Testis (tissue), 3 donors: ENCODE measurements around the gene UNK. TPM values are rescaled to one million over a fixed set of nuclear protein-coding genes. Genes with fewer than 3 reads are reported as not detected.

Experiments used
- DNase-seq: peaks from one replicate; pipeline ENCODE4 v3.0.0-alpha.2; 2019
- H3K27ac ChIP-seq, 2 donors: fragments of 200-600 bp; sonication (generic); one replicate each; pipeline ENCODE4 v1.5.1; 2019
- H3K27me3 ChIP-seq: fragments of 200-600 bp; sonication (generic); one replicate; pipeline ENCODE4 v1.5.1; 2019
- H3K36me3 ChIP-seq: fragments of 200-600 bp; sonication (generic); one replicate; pipeline ENCODE4 v1.5.1; 2017; ENCODE audit warnings: low read depth; ENCODE audit errors: missing control alignments
- H3K4me1 ChIP-seq: fragments of 200-600 bp; sonication (generic); one replicate; pipeline ENCODE4 v1.5.1; 2019
- H3K4me3 ChIP-seq, 2 donors: fragments of 200-600 bp; sonication (generic); one replicate each; pipeline ENCODE4 v1.5.1; 2017 to 2019
- H3K9me3 ChIP-seq: fragments of 200-600 bp; sonication (generic); one replicate; pipeline ENCODE4 v1.5.1; 2017
- CTCF ChIP-seq, 3 experiments: fragments of 450-650 bp in 2 of 3; fragments of 200-600 bp in 1 of 3; sonication (generic) in 1 of 3; IDR thresholded peaks; one replicate each; pipeline ENCODE4 v1.5.1; 2016 to 2019; ENCODE audit warnings: antibody characterized with exemption in 3 of 3, mild to moderate bottlenecking in 2 of 3, moderate library complexity in 1 of 3
- POLR2A ChIP-seq: fragments of 450-650 bp; IDR thresholded peaks from one replicate; pipeline ENCODE4 v1.6.1; 2017; ENCODE audit warnings: antibody characterized with exemption, mild to moderate bottlenecking, moderate library complexity
- WGBS, 2 donors: methylation state at CpG; one replicate each; pipeline ENCODE4 v1.1.5; 2018; 5-methylcytosine and 5-hydroxymethylcytosine counted together
- intact Hi-C: fragments of 100-400 bp; cut with DNase I; formaldehyde crosslinking; loops from one replicate; pipeline ENCODE4 v1.15.1; 2023; ENCODE audit warnings: low total_unique reads
- polyA plus RNA-seq: library from polyadenylated mRNA; stranded (reverse); fragments of 350-450 nt; fragmentation: Illumina TruSeq; extraction: RNeasy Lipid Tissue Mini Kit (QIAGEN cat#74804); gene quantifications from one replicate; pipeline ENCODE4 v1.2.3, GENCODE V29; 2014; ENCODE audit warnings: low read depth, low replicate concordance; ENCODE audit not compliant: insufficient read depth
- total RNA-seq, 2 donors: library from RNA; depleted of rRNA; stranded (reverse); fragments of >200 nt; gene quantifications; one replicate each; pipeline ENCODE4 v1.2.3, GENCODE V29; 2016

The UNK gene
- total and polyA plus RNA-seq, 3 donors from 2014 or later, result 57.2 to 76.0 (median 66.7) TPM

GRCh38 chr17:75844530-75845057 lies 60.0 kb downstream of the UNK start:
- peak overlapping the region; percentile 55 to 64 for H3K27ac ChIP-seq
- WGBS, 2 donors, result 65 to 73% methylated on average over 3 to 14 of the region's 14 CpGs
- H3K4me1 ChIP-seq, result peaks cover 36% of the 10 kb centered on the region
- H3K36me3 ChIP-seq, result no peaks in the 10 kb centered on the region
- no peak for DNase-seq
- intact Hi-C loops, result loop anchor here (10.0 kb wide), 1 partner anchor 70 kb away; a partner anchor contains a TSS
- no peaks in the 10 kb centered on the region for H3K9me3 ChIP-seq
- no peak overlapping the region for H3K4me3 ChIP-seq
- no peaks in the 10 kb centered on the region for H3K27me3 ChIP-seq
- no peak for TF ChIP-seq CTCF (IDR thresholded peaks at IDR 0.05)

- Histone ChIP-seq H3K4me3 (no peak overlapping the region), H3K27ac (peak overlapping the region; percentile 55 to 64), H3K36me3 (no peaks in the 10 kb centered on the region), H3K4me1 (peaks cover 40% of the 10 kb centered on the region), H3K27me3 (no peaks in the 10 kb centered on the region), H3K9me3 (no peaks in the 10 kb centered on the region)
- TF ChIP-seq CTCF (IDR thresholded peaks at IDR 0.05) (peak; percentile 68 to 85 (median 83)), POLR2A (no peak)
- DNase-seq, result peak; percentile 83
- WGBS, 2 donors, result 48 to 60% methylated on average over 8 to 21 of the region's 21 CpGs
- intact Hi-C loops, result loop anchor here (10.0 kb wide), 1 partner anchor 70 kb away; a partner anchor contains a TSS
Measured at GRCh38 chr17:75845058-75845711, 60.6 kb downstream of the UNK start.

- H3K27ac ChIP-seq, result peak overlapping the region in 1 of 2 donors; percentile 64
- intact Hi-C loops, result loop anchor here (10.0 kb wide), 1 partner anchor 71 kb away; a partner anchor contains a TSS
- peaks cover 43% of the 10 kb centered on the region for H3K4me1 ChIP-seq
- H3K27me3 ChIP-seq, result no peaks in the 10 kb centered on the region
- DNase-seq, result no peak
- no peaks in the 10 kb centered on the region for H3K9me3 ChIP-seq
- WGBS, 2 donors, result 76 to 81% methylated on average over 22 of the region's 22 CpGs
- H3K36me3 ChIP-seq, result no peaks in the 10 kb centered on the region
- H3K4me3 ChIP-seq, result no peak overlapping the region
- no peak for TF ChIP-seq POLR2A
- TF ChIP-seq CTCF (IDR thresholded peaks at IDR 0.05), result no peak
Measured at GRCh38 chr17:75845933-75846691, 61.5 kb downstream of the UNK start.

GRCh38 chr17:75846692-75847613 lies 62.3 kb downstream of the UNK start:
- TF ChIP-seq POLR2A (no peak), CTCF (IDR thresholded peaks at IDR 0.05) (no peak)
- Histone ChIP-seq H3K27me3 (no peaks in the 10 kb centered on the region), H3K36me3 (no peaks in the 10 kb centered on the region), H3K27ac (peak overlapping the region; percentile 67 to 79), H3K4me3 (no peak overlapping the region), H3K4me1 (peaks cover 43% of the 10 kb centered on the region), H3K9me3 (no peaks in the 10 kb centered on the region)
- no peak for DNase-seq
- intact Hi-C loops, result loop anchor here (10.0 kb wide), 1 partner anchor 72 kb away; a partner anchor contains a TSS
- 82 to 85% methylated on average over 25 to 27 of the region's 34 CpGs for WGBS, 2 donors
